ENCODE data around the gene PSTPIP2.

The PSTPIP2 gene

GRCh38 chr18:46070232-46070631, 1.8 kb downstream of the PSTPIP2 start:
- Histone ChIP-seq H3K36me3 (ENCODE audit: insufficient read depth, low read length) (no peaks in the 10 kb centered on the region), H3K9ac (ENCODE audit: low read depth, low read length, poor library complexity, severe bottlenecking) (no peak overlapping the region), H3K4me1 (ENCODE audit: insufficient read depth, low read length, poor library complexity, severe bottlenecking) (peaks cover 7% of the 10 kb centered on the region), H3K9me3 (ENCODE audit: insufficient read depth, low read depth, low read length) (no peaks in the 10 kb centered on the region), H3F3A (ENCODE audit: low read depth) (no peaks in the 10 kb centered on the region), H3K4me2 (ENCODE audit: low read depth, low read length, poor library complexity, severe bottlenecking) (no peak overlapping the region), H3K9me2 (replicated peaks; ENCODE audit: low read depth, low read length) (no peaks in the 10 kb centered on the region), H3K4me3 (ENCODE audit: low read length, poor library complexity, severe bottlenecking) (no peak overlapping the region), H2AFZ (ENCODE audit: low read length) (no peak overlapping the region), H4K20me1 (ENCODE audit: insufficient read depth, low read length, poor library complexity, severe bottlenecking) (no peaks in the 10 kb centered on the region), H3K27me3 (ENCODE audit: insufficient read depth, low read length, poor library complexity, severe bottlenecking) (no peaks in the 10 kb centered on the region), H3K79me2 (ENCODE audit: insufficient read depth, low read length) (no peaks in the 10 kb centered on the region)
- TF ChIP-seq CTCF (conservative IDR thresholded peaks at IDR 0.05; ENCODE audit: low read length) (no peak), EZH2phosphoT487 (IDR thresholded peaks at IDR 0.05; ENCODE audit: borderline replicate concordance) (no peak)

- H2AFZ ChIP-seq (ENCODE audit: low read length): no peak overlapping the region
- H3K36me3 ChIP-seq (ENCODE audit: insufficient read depth, low read length): no peaks in the 10 kb centered on the region
- H3K4me3 ChIP-seq (ENCODE audit: low read length, poor library complexity, severe bottlenecking): no peak overlapping the region
- no peak overlapping the region for H3K4me2 ChIP-seq (ENCODE audit: low read depth, low read length, poor library complexity, severe bottlenecking)
- H4K20me1 ChIP-seq (ENCODE audit: insufficient read depth, low read length, poor library complexity, severe bottlenecking): no peaks in the 10 kb centered on the region
- no peaks in the 10 kb centered on the region for H3F3A ChIP-seq (ENCODE audit: low read depth)
- no peak for TF ChIP-seq CTCF (conservative IDR thresholded peaks at IDR 0.05; ENCODE audit: low read length)
- H3K27me3 ChIP-seq (ENCODE audit: insufficient read depth, low read length, poor library complexity, severe bottlenecking): no peaks in the 10 kb centered on the region
- no peak overlapping the region for H3K9ac ChIP-seq (ENCODE audit: low read depth, low read length, poor library complexity, severe bottlenecking)
- peaks cover 7% of the 10 kb centered on the region for H3K4me1 ChIP-seq (ENCODE audit: insufficient read depth, low read length, poor library complexity, severe bottlenecking)
- H3K79me2 ChIP-seq (ENCODE audit: insufficient read depth, low read length): no peaks in the 10 kb centered on the region
- H3K9me3 ChIP-seq (ENCODE audit: insufficient read depth, low read depth, low read length): no peaks in the 10 kb centered on the region
- no peaks in the 10 kb centered on the region for H3K9me2 ChIP-seq (replicated peaks; ENCODE audit: low read depth, low read length)
Observed at GRCh38 chr18:46069524-46069923, 2.5 kb downstream of the PSTPIP2 start.

GRCh38 chr18:46068763-46069162, 3.3 kb downstream of the PSTPIP2 start:
- Histone ChIP-seq H3F3A (ENCODE audit: low read depth) (no peaks in the 10 kb centered on the region), H3K9me2 (replicated peaks; ENCODE audit: low read depth, low read length) (no peaks in the 10 kb centered on the region), H3K9ac (ENCODE audit: low read depth, low read length, poor library complexity, severe bottlenecking) (no peak overlapping the region), H3K4me1 (ENCODE audit: insufficient read depth, low read length, poor library complexity, severe bottlenecking) (peaks cover 7% of the 10 kb centered on the region), H3K4me2 (ENCODE audit: low read depth, low read length, poor library complexity, severe bottlenecking) (no peak overlapping the region), H3K9me3 (ENCODE audit: insufficient read depth, low read depth, low read length) (no peaks in the 10 kb centered on the region), H3K4me3 (ENCODE audit: low read length, poor library complexity, severe bottlenecking) (no peak overlapping the region), H4K20me1 (ENCODE audit: insufficient read depth, low read length, poor library complexity, severe bottlenecking) (no peaks in the 10 kb centered on the region), H2AFZ (ENCODE audit: low read length) (no peak overlapping the region), H3K36me3 (ENCODE audit: insufficient read depth, low read length) (no peaks in the 10 kb centered on the region), H3K27me3 (ENCODE audit: insufficient read depth, low read length, poor library complexity, severe bottlenecking) (no peaks in the 10 kb centered on the region), H3K79me2 (ENCODE audit: insufficient read depth, low read length) (no peaks in the 10 kb centered on the region)
- no peak for TF ChIP-seq CTCF (conservative IDR thresholded peaks at IDR 0.05; ENCODE audit: low read length)
- TF ChIP-seq EZH2phosphoT487 (IDR thresholded peaks at IDR 0.05; ENCODE audit: borderline replicate concordance): no peak
